Fibroblast of lung (primary cell): ENCODE results near the gene C3.
"Not testable (repeated sequence)": the region's sequence is repeated elsewhere in the genome, so short reads cannot be mapped to it uniquely, and the experiment has no call there.

Experiments
- EZH2 ChIP-seq: IDR thresholded peaks from 2 replicates; pipeline ENCODE4 v1.5.1; 2012; ENCODE audit warnings: low read length, control low read depth, mild to moderate bottlenecking; ENCODE audit errors: missing control alignments
- TF ChIP-seq, protein P1 (sequence below), 2 donors: IDR thresholded peaks in 1 of 2; conservative IDR thresholded peaks in 1 of 2; 1 replicate in 1 of 2; 2 replicates in 1 of 2; pipeline ENCODE4 v1.5.1; 2011 to 2012; ENCODE audit warnings: low read length in 2 of 2, control low read depth in 1 of 2, inconsistent platforms in 1 of 2, low read depth in 1 of 2, mild to moderate bottlenecking in 1 of 2

DNA sequence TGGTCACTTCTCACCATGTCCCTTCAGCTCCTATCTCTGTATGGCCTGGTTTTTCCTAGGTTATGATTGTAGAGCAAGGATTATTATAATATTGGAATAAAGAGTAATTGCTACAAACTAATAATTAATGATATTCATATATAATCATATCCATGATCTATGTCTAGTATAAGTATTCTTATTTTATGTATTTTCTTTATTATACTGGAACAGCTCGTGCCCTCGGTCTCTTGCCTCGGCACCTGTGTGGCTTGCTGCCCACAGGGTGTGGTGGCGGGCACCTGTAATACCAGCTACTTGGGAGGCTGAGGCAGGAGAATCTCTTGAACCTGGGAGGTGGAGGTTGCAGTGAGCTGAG is 87.0 kb downstream of the C3 start:
- TF ChIP-seq, protein P1, sequence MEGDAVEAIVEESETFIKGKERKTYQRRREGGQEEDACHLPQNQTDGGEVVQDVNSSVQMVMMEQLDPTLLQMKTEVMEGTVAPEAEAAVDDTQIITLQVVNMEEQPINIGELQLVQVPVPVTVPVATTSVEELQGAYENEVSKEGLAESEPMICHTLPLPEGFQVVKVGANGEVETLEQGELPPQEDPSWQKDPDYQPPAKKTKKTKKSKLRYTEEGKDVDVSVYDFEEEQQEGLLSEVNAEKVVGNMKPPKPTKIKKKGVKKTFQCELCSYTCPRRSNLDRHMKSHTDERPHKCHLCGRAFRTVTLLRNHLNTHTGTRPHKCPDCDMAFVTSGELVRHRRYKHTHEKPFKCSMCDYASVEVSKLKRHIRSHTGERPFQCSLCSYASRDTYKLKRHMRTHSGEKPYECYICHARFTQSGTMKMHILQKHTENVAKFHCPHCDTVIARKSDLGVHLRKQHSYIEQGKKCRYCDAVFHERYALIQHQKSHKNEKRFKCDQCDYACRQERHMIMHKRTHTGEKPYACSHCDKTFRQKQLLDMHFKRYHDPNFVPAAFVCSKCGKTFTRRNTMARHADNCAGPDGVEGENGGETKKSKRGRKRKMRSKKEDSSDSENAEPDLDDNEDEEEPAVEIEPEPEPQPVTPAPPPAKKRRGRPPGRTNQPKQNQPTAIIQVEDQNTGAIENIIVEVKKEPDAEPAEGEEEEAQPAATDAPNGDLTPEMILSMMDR (conservative IDR thresholded peaks at IDR 0.05 in 1 of 2, IDR thresholded peaks at IDR 0.05 in 1 of 2; ENCODE audit: low read depth in 1 of 2, low read length in 2 of 2), result not testable (repeated sequence)
- TF ChIP-seq EZH2, result not testable (repeated sequence)
